Measurements from ENCODE around the gene BMF.

- TF ChIP-seq GATA2 (IDR thresholded peaks at IDR 0.05; ENCODE audit: low read depth, low read length): no peak
- no peak for TF ChIP-seq GATA3 (IDR thresholded peaks at IDR 0.05; ENCODE audit: low read depth, low read length)
These were observed 52.9 kb downstream of the BMF start for GRCh38 chr15:40055576-40056293.
